Omental fat pad (tissue), 4 donors: ENCODE data around the gene GJE1. TPM values are rescaled to one million over a fixed set of nuclear protein-coding genes. Genes with fewer than 3 reads are reported as not detected.
"Not testable (repeated sequence)": the region's sequence is repeated elsewhere in the genome, so short reads cannot be mapped to it uniquely, and the experiment has no call there.

Experiments used
- ATAC-seq: fragments of 150-250 bp; one replicate; pipeline ENCODE4 v1.9.1; 2016; ENCODE audit warnings: mild to moderate bottlenecking, moderate library complexity; ENCODE audit not compliant: low FRiP score
- DNase-seq: peaks from one replicate; pipeline ENCODE4 v3.0.0-alpha.2; 2019; ENCODE audit warnings: low spot score
- total RNA-seq, 4 donors: library from RNA; depleted of rRNA; stranded (reverse); fragments of >200 nt; gene quantifications; one replicate each; pipeline ENCODE4 v1.1.0, GENCODE V29; 2016
- TF ChIP-seq, protein P1 (sequence below), 3 donors: fragments of 450-650 bp; IDR thresholded peaks; one replicate each; pipeline ENCODE4 v1.5.1; 2016 to 2017; ENCODE audit warnings: antibody characterized with exemption in 3 of 3, mild to moderate bottlenecking in 3 of 3, moderate library complexity in 2 of 3

GJE1 gene
- total RNA-seq, 4 donors from 2014 or later, result not detected

DNA sequence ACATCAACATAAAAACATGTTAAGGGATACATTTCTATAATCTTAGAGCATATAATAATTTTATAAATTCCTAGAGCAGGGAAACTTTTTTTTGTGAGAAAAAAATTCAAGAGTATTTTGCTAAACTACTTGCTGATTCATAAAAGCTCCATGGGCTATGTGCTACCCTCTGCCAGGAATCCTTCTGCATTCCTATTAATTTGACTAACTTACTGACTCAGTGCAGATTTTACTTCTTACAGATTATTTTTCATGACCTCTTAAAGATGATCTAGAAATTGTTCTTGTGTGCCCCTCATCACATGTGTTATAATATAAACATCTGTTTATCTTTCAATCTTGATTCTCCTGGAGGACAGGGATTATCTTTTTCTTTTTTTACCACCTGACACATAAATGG, 20.0 kb downstream of the GJE1 start:
- TF ChIP-seq, protein P1, sequence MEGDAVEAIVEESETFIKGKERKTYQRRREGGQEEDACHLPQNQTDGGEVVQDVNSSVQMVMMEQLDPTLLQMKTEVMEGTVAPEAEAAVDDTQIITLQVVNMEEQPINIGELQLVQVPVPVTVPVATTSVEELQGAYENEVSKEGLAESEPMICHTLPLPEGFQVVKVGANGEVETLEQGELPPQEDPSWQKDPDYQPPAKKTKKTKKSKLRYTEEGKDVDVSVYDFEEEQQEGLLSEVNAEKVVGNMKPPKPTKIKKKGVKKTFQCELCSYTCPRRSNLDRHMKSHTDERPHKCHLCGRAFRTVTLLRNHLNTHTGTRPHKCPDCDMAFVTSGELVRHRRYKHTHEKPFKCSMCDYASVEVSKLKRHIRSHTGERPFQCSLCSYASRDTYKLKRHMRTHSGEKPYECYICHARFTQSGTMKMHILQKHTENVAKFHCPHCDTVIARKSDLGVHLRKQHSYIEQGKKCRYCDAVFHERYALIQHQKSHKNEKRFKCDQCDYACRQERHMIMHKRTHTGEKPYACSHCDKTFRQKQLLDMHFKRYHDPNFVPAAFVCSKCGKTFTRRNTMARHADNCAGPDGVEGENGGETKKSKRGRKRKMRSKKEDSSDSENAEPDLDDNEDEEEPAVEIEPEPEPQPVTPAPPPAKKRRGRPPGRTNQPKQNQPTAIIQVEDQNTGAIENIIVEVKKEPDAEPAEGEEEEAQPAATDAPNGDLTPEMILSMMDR (IDR thresholded peaks at IDR 0.05), result no peak
- DNase-seq (no peak), ATAC-seq (peak; percentile 78)

DNA sequence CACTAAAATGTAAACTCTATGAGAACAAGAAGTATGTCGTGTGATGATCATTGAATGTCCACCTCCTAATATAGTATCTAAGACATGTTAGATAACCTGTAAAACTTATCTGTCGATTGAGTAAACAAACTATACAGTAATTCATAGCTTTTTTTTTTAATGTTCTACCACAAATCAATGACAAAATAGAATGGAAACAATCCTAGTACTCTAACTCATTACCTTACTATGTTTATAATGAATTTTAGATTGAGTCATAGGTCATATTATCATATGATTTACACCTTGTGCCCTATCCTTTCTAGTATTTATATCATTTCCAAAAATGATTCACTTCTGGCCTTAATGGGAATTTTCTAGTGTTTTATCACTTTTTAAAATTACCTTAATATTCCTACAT, 20.5 kb downstream of the GJE1 start:
- TF ChIP-seq, protein P1 (IDR thresholded peaks at IDR 0.05), result no peak
- DNase-seq, result no peak
- ATAC-seq, result peak; percentile 68

DNA sequence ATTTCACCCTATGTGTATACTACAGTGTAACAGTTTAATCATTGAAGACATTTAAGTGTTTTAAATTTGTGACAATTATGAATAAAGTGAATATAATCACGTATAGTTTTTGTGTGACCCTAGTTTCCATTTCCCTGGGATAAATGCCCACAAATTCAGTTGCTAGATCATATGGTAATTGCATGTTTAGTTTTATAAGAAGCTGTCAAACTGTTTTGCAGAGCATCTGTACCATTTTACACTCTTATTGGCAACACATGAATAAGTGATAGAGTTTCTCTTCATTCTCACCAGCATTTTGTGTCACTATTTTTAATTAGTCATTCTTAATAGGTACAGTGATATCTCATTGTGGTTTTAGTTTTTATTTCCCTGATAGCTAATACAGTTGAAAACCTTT, 21.6 kb downstream of the GJE1 start:
- ATAC-seq (no peak), DNase-seq (no peak)
- TF ChIP-seq, protein P1 (IDR thresholded peaks at IDR 0.05), result no peak

DNA sequence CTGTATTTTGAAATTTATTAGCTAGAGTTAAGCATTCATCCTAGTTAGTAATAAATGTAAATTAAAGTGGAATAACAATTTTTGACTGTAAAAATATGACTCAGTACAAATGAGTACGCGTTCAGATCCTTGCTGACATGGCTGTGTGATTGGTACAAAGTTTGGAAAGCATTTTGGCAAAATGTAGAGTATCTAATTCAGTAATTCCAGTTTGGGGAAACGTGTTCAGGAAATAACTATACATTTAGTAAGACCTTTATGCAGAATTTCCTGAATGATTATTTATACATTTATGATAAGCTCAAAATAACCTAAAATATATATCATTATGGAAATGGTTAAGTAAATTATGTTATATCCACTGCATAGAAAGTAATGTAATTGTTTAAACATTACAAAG, 22.4 kb downstream of the GJE1 start:
- TF ChIP-seq, protein P1 (IDR thresholded peaks at IDR 0.05), result no peak
- DNase-seq, result no peak
- no peak for ATAC-seq

DNA sequence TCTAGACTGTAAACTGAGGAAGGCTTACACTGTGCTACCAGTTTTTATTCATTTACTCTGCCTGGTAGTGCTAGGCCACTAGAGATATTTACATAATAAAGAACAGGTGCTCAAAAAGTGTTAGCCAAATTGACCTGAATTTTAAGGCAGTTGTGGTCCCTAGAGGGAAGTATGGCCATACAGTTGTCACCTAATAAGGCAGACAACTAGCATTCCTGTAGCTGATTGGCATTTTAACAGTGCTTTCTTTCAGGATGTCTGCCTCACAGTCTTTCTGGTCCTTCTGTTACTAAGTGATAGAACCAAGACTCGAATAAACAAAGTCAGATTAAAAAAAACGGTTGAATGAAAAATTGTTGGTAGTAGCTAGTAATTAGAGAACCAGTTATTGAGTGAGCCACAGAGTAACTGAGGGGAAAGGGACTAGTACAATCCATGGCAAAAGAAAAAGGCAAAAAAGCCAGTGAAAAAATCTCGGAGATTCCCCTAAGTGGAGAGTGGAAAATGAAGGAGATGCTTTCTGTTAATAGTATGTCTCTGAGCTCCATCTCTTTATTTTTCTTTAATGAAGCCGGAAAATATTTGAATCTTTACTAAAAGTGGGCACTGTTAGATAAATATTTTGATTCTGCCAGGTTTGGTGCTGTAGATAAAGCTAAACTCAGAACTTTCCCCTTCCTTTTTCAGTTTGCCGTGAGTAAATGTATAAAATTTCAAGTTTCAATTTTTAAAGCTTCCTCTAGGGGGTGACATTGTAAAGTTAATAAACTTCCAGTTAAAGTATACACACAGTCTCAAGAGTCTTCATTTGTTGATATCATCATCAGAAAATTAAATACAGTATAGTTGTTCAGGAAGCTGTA, 23.4 kb downstream of the GJE1 start:
- ATAC-seq, result peak; percentile 58
- TF ChIP-seq, protein P1 (IDR thresholded peaks at IDR 0.05), result no peak
- DNase-seq, result no peak

DNA sequence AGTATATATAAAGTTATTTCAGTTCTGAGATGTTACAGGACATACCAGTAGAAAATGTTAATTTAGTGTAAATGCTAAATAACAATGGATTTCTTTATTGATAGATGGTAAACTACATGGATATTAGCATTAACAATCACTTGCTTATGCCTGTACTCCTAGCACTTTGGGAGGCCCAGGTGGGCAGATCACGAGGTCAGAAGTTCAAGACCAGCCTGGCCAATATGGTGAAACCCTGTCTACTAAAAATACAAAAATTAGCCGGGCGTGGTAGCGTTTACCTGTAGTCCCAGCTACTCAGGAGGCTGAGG, 24.0 kb downstream of the GJE1 start:
- DNase-seq, ATAC-seq: not testable (repeated sequence)

DNA sequence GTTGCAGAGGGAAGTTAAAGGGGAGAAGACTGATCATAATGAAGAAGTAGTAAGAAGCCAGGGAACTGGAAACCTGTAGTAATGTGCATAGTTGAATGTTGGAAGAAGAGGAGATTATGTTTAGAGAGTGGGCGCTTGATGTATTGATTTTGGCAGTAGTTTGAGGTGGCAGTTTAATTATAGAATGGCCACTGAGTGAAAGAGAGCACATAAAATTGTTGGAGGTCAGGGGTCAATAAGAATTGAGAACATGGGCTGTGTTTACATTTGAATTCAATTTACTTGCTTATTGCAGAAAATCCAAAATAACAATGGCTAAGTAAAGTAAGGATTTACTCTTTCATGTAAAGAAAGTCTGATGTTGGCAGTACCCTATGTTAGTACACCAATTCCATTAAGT, 30.1 kb downstream of the GJE1 start:
- TF ChIP-seq, protein P1 (IDR thresholded peaks at IDR 0.05), result no peak
- ATAC-seq (no peak), DNase-seq (no peak)
